B cell (primary cell): Measurements from ENCODE around the gene DGKQ. TPM values are rescaled to one million over a fixed set of nuclear protein-coding genes. Genes with fewer than 3 reads are reported as not detected.

ENCODE experiments used
- ATAC-seq: fragments of 200-7000 bp; cut with Tn5 transposase; one replicate; pipeline ENCODE4 v1.10.0; 2021; ENCODE audit warnings: low read depth, mild to moderate bottlenecking, moderate number of reproducible peaks, moderate library complexity
- CTCF ChIA-PET: fragments of 350-600 bp; sonication (Branson Sonifier 250); formaldehyde crosslinking; loops from one replicate; lab custom pipeline; 2021; ENCODE audit warnings: antibody characterized with exemption, inconsistent platforms; lab: Charles Lee
- POLR2A ChIA-PET: fragments of 350-600 bp; sonication (Branson Sonifier 250); formaldehyde crosslinking; loops from one replicate; lab custom pipeline; 2021; ENCODE audit warnings: antibody characterized with exemption; lab: Charles Lee
- DNase-seq: peaks from one replicate; pipeline ENCODE4 v3.0.0; 2013
- H2AFZ ChIP-seq: 2 replicates; pipeline ENCODE4 v1.6.1; 2012; ENCODE audit warnings: mild to moderate bottlenecking, low read depth, low read length; ENCODE audit not compliant: insufficient read depth, poor library complexity, severe bottlenecking
- H3K27ac ChIP-seq, 2 donors: 1 replicate in 1 of 2; 2 replicates in 1 of 2; pipeline ENCODE4 v1.5.1; 2012 to 2013; ENCODE audit warnings: low read length in 2 of 2, mild to moderate bottlenecking in 2 of 2, moderate library complexity in 1 of 2
- H3K27me3 ChIP-seq, 4 experiments: fragments of 200-600 bp in 1 of 4; sonication (generic) in 1 of 4; replicated peaks in 1 of 4; 1 replicate in 2 of 4; 2 replicates in 2 of 4; pipeline versions ENCODE4 v1.6.1 to v1.7.0; 2013 to 2016; ENCODE audit warnings: low read length in 3 of 4, mild to moderate bottlenecking in 2 of 4, mixed read lengths in 1 of 4, moderate library complexity in 1 of 4; ENCODE audit not compliant: insufficient read depth in 4 of 4, control insufficient read depth in 3 of 4; ENCODE audit errors: control extremely low read depth in 1 of 4
- H3K36me3 ChIP-seq, 2 experiments: replicated peaks in 1 of 2; 1 replicate in 1 of 2; 2 replicates in 1 of 2; pipeline versions ENCODE4 v1.6.1 to v1.7.1; 2013; ENCODE audit warnings: low read length in 1 of 2; ENCODE audit not compliant: insufficient read depth in 2 of 2, control insufficient read depth in 1 of 2; ENCODE audit errors: control extremely low read depth in 1 of 2, extremely low read depth in 1 of 2
- H3K4me1 ChIP-seq, 2 donors: fragments of 200-600 bp in 1 of 2; sonication (generic) in 1 of 2; 1 replicate in 1 of 2; 2 replicates in 1 of 2; pipeline versions ENCODE4 v1.5.1 to v1.6.1; 2013 to 2017; ENCODE audit warnings: low read length in 2 of 2; ENCODE audit not compliant: control insufficient read depth in 2 of 2, insufficient read depth in 2 of 2
- H3K4me2 ChIP-seq: replicated peaks from 2 replicates; pipeline ENCODE3; 2012; ENCODE audit warnings: mild to moderate bottlenecking, low read depth, low read length; ENCODE audit not compliant: poor library complexity, severe bottlenecking
- H3K4me3 ChIP-seq, 5 experiments: fragments of 200-600 bp in 1 of 5; sonication (generic) in 1 of 5; 1 replicate in 3 of 5; 2 replicates in 2 of 5; pipeline versions ENCODE4 v1.5.1 to v1.7.0; 2011 to 2016; ENCODE audit warnings: low read length in 4 of 5, mild to moderate bottlenecking in 4 of 5, low read depth in 2 of 5, control low read depth in 1 of 5, moderate library complexity in 1 of 5; ENCODE audit not compliant: insufficient read depth in 1 of 5; ENCODE audit errors: control extremely low read depth in 1 of 5, extremely low read depth in 1 of 5
- H3K79me2 ChIP-seq: fragments of 200-600 bp; sonication (generic); one replicate; pipeline ENCODE4 v1.6.0; 2016; ENCODE audit warnings: low read length; ENCODE audit not compliant: control insufficient read depth, insufficient read depth
- H3K9ac ChIP-seq: fragments of 200-600 bp; sonication (generic); 2 replicates; pipeline ENCODE4 v1.6.1; 2017; ENCODE audit warnings: mild to moderate bottlenecking, low read length, moderate library complexity
- H3K9me3 ChIP-seq, 3 donors: one replicate each; pipeline versions ENCODE4 v1.6.1 to v1.7.1; 2013; ENCODE audit warnings: low read length in 2 of 3; ENCODE audit not compliant: control insufficient read depth in 2 of 3, insufficient read depth in 1 of 3; ENCODE audit errors: control extremely low read depth in 1 of 3
- H4K20me1 ChIP-seq: 2 replicates; pipeline ENCODE4 v1.6.0; 2012; ENCODE audit warnings: mild to moderate bottlenecking, low read length; ENCODE audit not compliant: insufficient read depth, control insufficient read depth, poor library complexity, severe bottlenecking
- H3K27ac Mint-ChIP-seq: one replicate; pipeline ENCODE4 v1.8.0; 2021; ENCODE audit warnings: mixed read lengths
- H3K27me3 Mint-ChIP-seq: one replicate; pipeline ENCODE4 v1.8.0; 2021; ENCODE audit warnings: mixed read lengths
- H3K4me1 Mint-ChIP-seq: one replicate; pipeline ENCODE4 v1.8.0; 2021; ENCODE audit warnings: mixed read lengths
- H3K4me3 Mint-ChIP-seq: one replicate; pipeline ENCODE4 v1.8.0; 2021; ENCODE audit warnings: mixed read lengths
- H3K9me3 Mint-ChIP-seq: one replicate; pipeline ENCODE4 v1.8.0; 2022; ENCODE audit warnings: mixed read lengths; ENCODE audit not compliant: insufficient read depth
- EZH2 ChIP-seq: IDR thresholded peaks from 2 replicates; pipeline ENCODE4 v1.6.1; 2012; ENCODE audit warnings: borderline replicate concordance, low read depth, mild to moderate bottlenecking, moderate library complexity, low read length; ENCODE audit not compliant: insufficient read depth, poor library complexity, severe bottlenecking
- WGBS: methylation state at CpG from one replicate; pipeline ENCODE4 v1.1.5; 2013; ENCODE audit warnings: missing lambda C conversion rate; ENCODE audit not compliant: insufficient coverage; 5-methylcytosine and 5-hydroxymethylcytosine counted together
- intact Hi-C: fragments of 100-400 bp; cut with micrococcal nuclease; formaldehyde crosslinking; loops from one replicate; pipeline ENCODE4 v1.10.0; 2022
- polyA plus RNA-seq: library from polyadenylated mRNA; depleted of rRNA; stranded (reverse); fragments of >200 nt; gene quantifications from 2 replicates; pipeline ENCODE4 v1.2.3, GENCODE V29; 2012
- total RNA-seq, 2 donors: library from RNA; stranded (reverse); fragments of 120-200 nt in 1 of 2; gene quantifications; 1 replicate in 1 of 2; 2 replicates in 1 of 2; pipeline versions ENCODE4 v1.2.3 to v1.2.4, GENCODE V29; 2013 to 2022
- TF ChIP-seq, protein P1 (sequence below): fragments of 200-600 bp; IDR thresholded peaks from one replicate; pipeline ENCODE4 v1.8.0; 2022; ENCODE audit warnings: antibody characterized with exemption, mild to moderate bottlenecking

Gene DGKQ
- total and polyA plus RNA-seq, 2 donors (not counting 1 experiment from before 2014, with no cell fraction given), result 22.6 to 30.4 TPM

DNA sequence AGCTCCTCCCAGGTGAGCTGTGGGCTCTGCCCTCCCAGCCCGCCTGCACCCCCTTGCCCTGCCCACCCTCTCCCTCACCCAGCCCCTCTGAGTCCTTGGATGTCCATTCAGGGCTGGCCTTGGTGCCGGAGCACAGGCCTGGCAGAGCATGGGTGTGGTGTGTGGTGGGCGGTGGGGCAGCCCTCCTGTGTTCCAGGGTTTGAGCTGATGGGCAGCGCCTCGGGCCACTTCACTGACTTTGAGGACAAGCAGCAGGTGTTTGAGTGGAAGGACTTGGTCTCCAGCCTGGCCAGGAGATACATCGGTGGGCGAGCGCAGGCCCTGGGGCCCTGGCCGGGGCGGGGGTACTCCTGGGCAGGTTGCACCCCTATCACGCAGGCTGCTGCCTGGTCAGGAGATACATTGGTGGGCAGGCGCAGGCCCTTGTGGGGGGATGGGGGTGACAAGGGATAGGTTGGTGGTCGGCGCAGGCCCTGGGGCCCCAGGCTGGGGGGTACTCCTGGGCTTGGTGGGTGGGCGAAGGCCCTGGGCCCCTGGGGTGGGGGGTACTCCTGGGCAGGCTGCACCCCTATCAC lies 27.4 kb upstream of the DGKQ start:
- Histone ChIP-seq H3K9me3 (peaks cover 0 to 46% (median 0%) of the 10 kb centered on the region in 3 donors), H3K4me1 (peaks cover 30 to 42% of the 10 kb centered on the region in 2 donors), H3K36me3 (no peaks in the 10 kb centered on the region), H2AFZ (no peak overlapping the region), H4K20me1 (peaks cover 8% of the 10 kb centered on the region), H3K4me3 (no peak overlapping the region), H3K79me2 (no peaks in the 10 kb centered on the region), H3K4me2 (no peak overlapping the region), H3K27me3 (peaks cover 0 to 80% (median 37%) of the 10 kb centered on the region in 4 experiments), H3K27ac (no peak overlapping the region), H3K9ac (no peak overlapping the region)
- 95% methylated on average over 12 of the region's 15 CpGs for WGBS
- Mint-ChIP-seq H3K4me3 (no peak overlapping the region), H3K4me1 (peaks cover 31% of the 10 kb centered on the region), H3K27me3 (peaks cover 26% of the 10 kb centered on the region), H3K9me3 (no peaks in the 10 kb centered on the region), H3K27ac (no peak overlapping the region)
- intact Hi-C loops, result no loop called here
- TF ChIP-seq EZH2, result no peak
- TF ChIP-seq, protein P1, sequence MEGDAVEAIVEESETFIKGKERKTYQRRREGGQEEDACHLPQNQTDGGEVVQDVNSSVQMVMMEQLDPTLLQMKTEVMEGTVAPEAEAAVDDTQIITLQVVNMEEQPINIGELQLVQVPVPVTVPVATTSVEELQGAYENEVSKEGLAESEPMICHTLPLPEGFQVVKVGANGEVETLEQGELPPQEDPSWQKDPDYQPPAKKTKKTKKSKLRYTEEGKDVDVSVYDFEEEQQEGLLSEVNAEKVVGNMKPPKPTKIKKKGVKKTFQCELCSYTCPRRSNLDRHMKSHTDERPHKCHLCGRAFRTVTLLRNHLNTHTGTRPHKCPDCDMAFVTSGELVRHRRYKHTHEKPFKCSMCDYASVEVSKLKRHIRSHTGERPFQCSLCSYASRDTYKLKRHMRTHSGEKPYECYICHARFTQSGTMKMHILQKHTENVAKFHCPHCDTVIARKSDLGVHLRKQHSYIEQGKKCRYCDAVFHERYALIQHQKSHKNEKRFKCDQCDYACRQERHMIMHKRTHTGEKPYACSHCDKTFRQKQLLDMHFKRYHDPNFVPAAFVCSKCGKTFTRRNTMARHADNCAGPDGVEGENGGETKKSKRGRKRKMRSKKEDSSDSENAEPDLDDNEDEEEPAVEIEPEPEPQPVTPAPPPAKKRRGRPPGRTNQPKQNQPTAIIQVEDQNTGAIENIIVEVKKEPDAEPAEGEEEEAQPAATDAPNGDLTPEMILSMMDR, result no peak
- POLR2A ChIA-PET, result no interaction called here
- CTCF ChIA-PET, result no interaction called here
- ATAC-seq, result no peak
- DNase-seq, result no peak

DNA sequence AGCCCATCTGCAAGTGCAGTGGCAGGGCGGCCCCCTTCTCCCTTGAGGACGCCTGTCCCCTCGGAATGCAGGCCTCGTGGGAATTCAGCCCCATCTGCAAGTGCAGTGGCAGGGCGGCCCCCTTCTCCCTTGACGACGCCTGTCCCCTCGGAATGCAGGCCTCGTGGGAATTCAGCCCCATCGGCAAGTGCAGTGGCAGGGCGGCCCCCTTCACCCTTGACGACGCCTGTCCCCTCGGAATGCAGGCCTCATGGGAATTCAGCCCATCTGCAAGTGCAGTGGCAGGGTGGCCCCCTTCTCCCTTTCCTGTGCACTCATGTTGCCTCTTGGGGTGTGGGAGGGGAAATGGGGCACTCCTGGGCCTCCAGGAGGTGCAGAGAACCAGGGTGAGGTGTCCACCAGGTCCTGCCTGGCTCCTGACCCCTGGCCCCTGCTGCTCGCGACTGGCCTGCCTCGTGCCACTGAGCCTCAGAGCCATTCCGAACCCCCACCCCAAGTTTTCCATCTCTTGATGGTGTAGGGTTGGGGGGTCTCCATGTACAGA lies 26.6 kb upstream of the DGKQ start:
- 5% methylated on average over 14 of the region's 18 CpGs for WGBS
- H3K79me2 ChIP-seq, result no peaks in the 10 kb centered on the region
- H3K36me3 ChIP-seq, result no peaks in the 10 kb centered on the region
- H3K4me1 ChIP-seq, result peaks cover 30 to 42% of the 10 kb centered on the region in 2 donors
- ChIA-PET POLR2A (no interaction called here), CTCF (no interaction called here)
- no peak for TF ChIP-seq EZH2
- TF ChIP-seq, protein P1, result no peak
- no peak overlapping the region for H3K9ac ChIP-seq
- DNase-seq (no peak), ATAC-seq (peak; percentile 28)
- intact Hi-C loops, result no loop called here
- peaks cover 0 to 43% (median 0%) of the 10 kb centered on the region in 3 donors for H3K9me3 ChIP-seq
- Mint-ChIP-seq H3K27me3 (peaks cover 22% of the 10 kb centered on the region), H3K4me3 (peak overlapping the region; percentile 19), H3K4me1 (peaks cover 31% of the 10 kb centered on the region), H3K27ac (peak overlapping the region; percentile 32), H3K9me3 (no peaks in the 10 kb centered on the region)
- peaks cover 0 to 72% (median 34%) of the 10 kb centered on the region in 4 experiments for H3K27me3 ChIP-seq
- H3K4me3 ChIP-seq, result no peak overlapping the region
- H3K4me2 ChIP-seq, result no peak overlapping the region
- H2AFZ ChIP-seq, result no peak overlapping the region
- peaks cover 8% of the 10 kb centered on the region for H4K20me1 ChIP-seq
- H3K27ac ChIP-seq, result no peak overlapping the region
